GM12878 (cell line): ENCODE data around the gene TSPAN12. TPM values are rescaled to one million over a fixed set of nuclear protein-coding genes. Genes with fewer than 3 reads are reported as not detected.
A peak's percentile ranks its signal among the peaks of the same experiment; 100 is the strongest.

ENCODE experiments used
- CHD4 ChIP-seq: fragments of 200-600 bp; sonication (generic); IDR thresholded peaks from 2 replicates; pipeline ENCODE4 v1.6.1; 2016; ENCODE audit warnings: mild to moderate bottlenecking
- IKZF1 ChIP-seq: fragments of 450-650 bp; conservative IDR thresholded peaks from 2 replicates; pipeline ENCODE4 v1.6.1; 2017; ENCODE audit warnings: antibody characterized with exemption, mild to moderate bottlenecking
- MXI1 ChIP-seq: fragments of 150-350 bp; IDR thresholded peaks from 2 replicates; pipeline ENCODE4 v1.6.1; 2011; ENCODE audit warnings: low read depth, mild to moderate bottlenecking, inconsistent platforms, low read length, improper control_type of control experiment
- NBN ChIP-seq: fragments of 450-650 bp; IDR thresholded peaks from 2 replicates; pipeline ENCODE4 v1.6.1; 2016
- NRF1 ChIP-seq: conservative IDR thresholded peaks from 2 replicates; pipeline ENCODE4 v1.6.1; 2011; ENCODE audit warnings: mild to moderate bottlenecking, low read depth, low read length, improper control_type of control experiment
- PML ChIP-seq: IDR thresholded peaks from 2 replicates; pipeline ENCODE4 v1.6.1; 2012; ENCODE audit warnings: low read length, inconsistent platforms
- POLR2A ChIP-seq: IDR thresholded peaks from 2 replicates; pipeline ENCODE4 v1.6.1; 2011; ENCODE audit warnings: low read depth, mild to moderate bottlenecking, low read length
- POLR2AphosphoS2 ChIP-seq: IDR thresholded peaks from 2 replicates; pipeline ENCODE4 v1.6.1; 2011; ENCODE audit warnings: low read depth, mild to moderate bottlenecking, low read length, improper control_type of control experiment, moderate library complexity
- POU2F2 ChIP-seq: IDR thresholded peaks from 3 replicates; pipeline ENCODE4 v1.6.1; 2011; ENCODE audit warnings: low read depth, mild to moderate bottlenecking, low read length, borderline replicate concordance
- RUNX3 ChIP-seq: IDR thresholded peaks from 2 replicates; pipeline ENCODE4 v1.6.1; 2012; ENCODE audit warnings: low read length, inconsistent platforms
- SMARCA5 ChIP-seq: fragments of 450-650 bp; IDR thresholded peaks from 2 replicates; pipeline ENCODE4 v1.6.1; 2017; ENCODE audit warnings: mild to moderate bottlenecking
- SMC3 ChIP-seq: IDR thresholded peaks from 2 replicates; pipeline ENCODE4 v1.6.1; 2011; ENCODE audit warnings: low read length, improper control_type of control experiment, borderline replicate concordance
- SPI1 ChIP-seq: IDR thresholded peaks from 2 replicates; pipeline ENCODE4 v1.6.1; 2011; ENCODE audit warnings: low read depth, mild to moderate bottlenecking, low read length, moderate library complexity, borderline replicate concordance; ENCODE audit not compliant: insufficient read depth
- TARDBP ChIP-seq: IDR thresholded peaks from 2 replicates; pipeline ENCODE4 v1.6.1; 2016; ENCODE audit warnings: borderline replicate concordance
- TCF12 ChIP-seq: IDR thresholded peaks from 2 replicates; pipeline ENCODE4 v1.6.1; 2011; ENCODE audit warnings: low read depth, mild to moderate bottlenecking, low read length
- ZNF217 ChIP-seq: fragments of 450-650 bp; IDR thresholded peaks from 2 replicates; pipeline ENCODE4 v1.6.1; 2017; ENCODE audit warnings: antibody characterized with exemption, mild to moderate bottlenecking
- ZNF24 ChIP-seq: fragments of 450-650 bp; IDR thresholded peaks from 2 replicates; pipeline ENCODE4 v1.6.1; 2017; ENCODE audit warnings: antibody characterized with exemption, mild to moderate bottlenecking
- polyA plus RNA-seq, 11 experiments: library from polyadenylated mRNA; depleted of rRNA in 4 of 11; unstranded in 6 of 11; stranded (reverse) in 5 of 11; fragments of >200 nt; fragmentation: Nextera tagmentation in 4 of 11; fragmentation: Illumina TruSeq in 1 of 11; extraction: Ambion mirVana in 4 of 11; extraction: Trizol in 1 of 11; gene quantifications; 1 replicate in 1 of 11; 2 replicates in 10 of 11; pipeline versions ENCODE4 v1.2.1 to v1.2.3, GENCODE V29; 2011 to 2016; ENCODE audit warnings: inconsistent platforms in 2 of 11, missing spikeins in 2 of 11, low read depth in 1 of 11
- total RNA-seq, 4 experiments: library from RNA; depleted of rRNA in 3 of 4; stranded (reverse); fragments of >200 nt in 3 of 4; fragmentation: Illumina TruSeq in 1 of 4; extraction: Trizol in 1 of 4; gene quantifications; 2 replicates each; pipeline versions ENCODE4 v1.2.1 to v1.2.3, GENCODE V29; 2013 to 2021
- TF ChIP-seq, protein P1 (sequence below): fragments of 450-650 bp; conservative IDR thresholded peaks from 2 replicates; pipeline ENCODE4 v1.6.1; 2017; ENCODE audit warnings: mild to moderate bottlenecking, moderate library complexity
- TF ChIP-seq, protein P2 (sequence below): fragments of 450-650 bp; IDR thresholded peaks from 2 replicates; pipeline ENCODE4 v1.6.1; 2017; ENCODE audit warnings: low read depth, mild to moderate bottlenecking, moderate library complexity
- TF ChIP-seq, protein P3 (sequence below): IDR thresholded peaks from 2 replicates; pipeline ENCODE4 v1.6.1; 2012; ENCODE audit warnings: low read depth, low read length, improper control_type of control experiment
- TF ChIP-seq, protein P4 (sequence below): IDR thresholded peaks from 2 replicates; pipeline ENCODE4 v1.6.1; 2012; ENCODE audit warnings: improper control_type of control experiment, low read depth, low read length; ENCODE audit not compliant: insufficient replicate concordance

The TSPAN12 gene
- total and polyA plus RNA-seq, 10 of the 15 experiments (the other 5 are each of a cell fraction or from before 2014, with no cell fraction given): 0.67 to 110 (median 1.3) TPM

DNA sequence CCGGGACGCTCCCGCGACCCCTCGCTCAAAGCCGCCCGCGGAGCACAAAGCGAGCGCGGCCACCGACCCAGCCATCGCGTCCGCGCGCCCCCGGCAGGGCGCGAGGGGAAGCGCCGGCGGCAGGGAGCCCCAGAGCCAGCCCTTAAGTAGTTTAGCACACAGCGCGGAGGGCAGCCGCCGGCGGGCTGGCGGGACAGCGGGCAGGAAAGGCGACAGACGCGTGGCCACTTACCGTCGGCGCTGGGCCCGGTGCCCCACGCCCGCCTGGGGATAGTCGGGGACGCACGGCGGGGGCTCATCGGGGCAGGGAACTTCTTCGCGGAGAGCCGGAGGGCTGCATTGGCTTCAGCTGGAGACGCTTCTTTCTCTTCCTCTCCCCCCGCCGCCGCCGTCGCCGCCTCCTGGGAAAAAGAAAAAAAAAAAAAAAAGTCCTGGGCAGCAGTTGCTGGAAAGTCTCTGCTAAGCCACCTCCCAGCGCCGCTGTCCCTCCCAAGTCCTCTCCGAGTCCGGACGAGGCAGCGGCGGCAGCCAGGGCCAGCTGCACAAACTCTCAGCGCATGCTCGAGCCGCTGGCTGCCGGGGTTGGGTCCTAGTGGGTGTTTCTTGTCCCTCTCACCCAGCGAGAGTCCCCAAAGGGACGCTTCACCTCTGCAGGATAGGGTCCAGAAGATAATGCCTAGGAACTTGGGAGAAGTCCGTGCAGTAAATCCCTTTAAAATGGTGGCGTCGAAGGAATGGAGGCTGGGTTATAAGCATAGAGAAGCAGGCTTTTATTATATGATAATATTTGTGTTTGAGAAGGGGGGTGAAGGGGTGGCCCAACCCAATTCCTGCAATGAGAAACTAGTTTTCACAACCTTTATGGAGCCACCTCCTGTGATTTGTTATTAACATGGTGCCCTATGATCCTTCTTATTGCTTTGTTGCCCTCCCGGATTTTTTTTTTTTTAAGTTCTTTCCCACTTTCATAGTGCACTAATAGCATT, at the start of gene TSPAN12 (continued):
- TF ChIP-seq, protein P1, sequence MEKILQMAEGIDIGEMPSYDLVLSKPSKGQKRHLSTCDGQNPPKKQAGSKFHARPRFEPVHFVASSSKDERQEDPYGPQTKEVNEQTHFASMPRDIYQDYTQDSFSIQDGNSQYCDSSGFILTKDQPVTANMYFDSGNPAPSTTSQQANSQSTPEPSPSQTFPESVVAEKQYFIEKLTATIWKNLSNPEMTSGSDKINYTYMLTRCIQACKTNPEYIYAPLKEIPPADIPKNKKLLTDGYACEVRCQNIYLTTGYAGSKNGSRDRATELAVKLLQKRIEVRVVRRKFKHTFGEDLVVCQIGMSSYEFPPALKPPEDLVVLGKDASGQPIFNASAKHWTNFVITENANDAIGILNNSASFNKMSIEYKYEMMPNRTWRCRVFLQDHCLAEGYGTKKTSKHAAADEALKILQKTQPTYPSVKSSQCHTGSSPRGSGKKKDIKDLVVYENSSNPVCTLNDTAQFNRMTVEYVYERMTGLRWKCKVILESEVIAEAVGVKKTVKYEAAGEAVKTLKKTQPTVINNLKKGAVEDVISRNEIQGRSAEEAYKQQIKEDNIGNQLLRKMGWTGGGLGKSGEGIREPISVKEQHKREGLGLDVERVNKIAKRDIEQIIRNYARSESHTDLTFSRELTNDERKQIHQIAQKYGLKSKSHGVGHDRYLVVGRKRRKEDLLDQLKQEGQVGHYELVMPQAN: peak; percentile 21; the same call in 1 of the 2 replicates
- TF ChIP-seq, protein P2, sequence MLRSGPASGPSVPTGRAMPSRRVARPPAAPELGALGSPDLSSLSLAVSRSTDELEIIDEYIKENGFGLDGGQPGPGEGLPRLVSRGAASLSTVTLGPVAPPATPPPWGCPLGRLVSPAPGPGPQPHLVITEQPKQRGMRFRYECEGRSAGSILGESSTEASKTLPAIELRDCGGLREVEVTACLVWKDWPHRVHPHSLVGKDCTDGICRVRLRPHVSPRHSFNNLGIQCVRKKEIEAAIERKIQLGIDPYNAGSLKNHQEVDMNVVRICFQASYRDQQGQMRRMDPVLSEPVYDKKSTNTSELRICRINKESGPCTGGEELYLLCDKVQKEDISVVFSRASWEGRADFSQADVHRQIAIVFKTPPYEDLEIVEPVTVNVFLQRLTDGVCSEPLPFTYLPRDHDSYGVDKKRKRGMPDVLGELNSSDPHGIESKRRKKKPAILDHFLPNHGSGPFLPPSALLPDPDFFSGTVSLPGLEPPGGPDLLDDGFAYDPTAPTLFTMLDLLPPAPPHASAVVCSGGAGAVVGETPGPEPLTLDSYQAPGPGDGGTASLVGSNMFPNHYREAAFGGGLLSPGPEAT: peak; percentile 84
- TF ChIP-seq, protein P3, sequence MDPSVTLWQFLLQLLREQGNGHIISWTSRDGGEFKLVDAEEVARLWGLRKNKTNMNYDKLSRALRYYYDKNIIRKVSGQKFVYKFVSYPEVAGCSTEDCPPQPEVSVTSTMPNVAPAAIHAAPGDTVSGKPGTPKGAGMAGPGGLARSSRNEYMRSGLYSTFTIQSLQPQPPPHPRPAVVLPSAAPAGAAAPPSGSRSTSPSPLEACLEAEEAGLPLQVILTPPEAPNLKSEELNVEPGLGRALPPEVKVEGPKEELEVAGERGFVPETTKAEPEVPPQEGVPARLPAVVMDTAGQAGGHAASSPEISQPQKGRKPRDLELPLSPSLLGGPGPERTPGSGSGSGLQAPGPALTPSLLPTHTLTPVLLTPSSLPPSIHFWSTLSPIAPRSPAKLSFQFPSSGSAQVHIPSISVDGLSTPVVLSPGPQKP: no peak
- no peak for TF ChIP-seq TARDBP
- TF ChIP-seq, protein P4, sequence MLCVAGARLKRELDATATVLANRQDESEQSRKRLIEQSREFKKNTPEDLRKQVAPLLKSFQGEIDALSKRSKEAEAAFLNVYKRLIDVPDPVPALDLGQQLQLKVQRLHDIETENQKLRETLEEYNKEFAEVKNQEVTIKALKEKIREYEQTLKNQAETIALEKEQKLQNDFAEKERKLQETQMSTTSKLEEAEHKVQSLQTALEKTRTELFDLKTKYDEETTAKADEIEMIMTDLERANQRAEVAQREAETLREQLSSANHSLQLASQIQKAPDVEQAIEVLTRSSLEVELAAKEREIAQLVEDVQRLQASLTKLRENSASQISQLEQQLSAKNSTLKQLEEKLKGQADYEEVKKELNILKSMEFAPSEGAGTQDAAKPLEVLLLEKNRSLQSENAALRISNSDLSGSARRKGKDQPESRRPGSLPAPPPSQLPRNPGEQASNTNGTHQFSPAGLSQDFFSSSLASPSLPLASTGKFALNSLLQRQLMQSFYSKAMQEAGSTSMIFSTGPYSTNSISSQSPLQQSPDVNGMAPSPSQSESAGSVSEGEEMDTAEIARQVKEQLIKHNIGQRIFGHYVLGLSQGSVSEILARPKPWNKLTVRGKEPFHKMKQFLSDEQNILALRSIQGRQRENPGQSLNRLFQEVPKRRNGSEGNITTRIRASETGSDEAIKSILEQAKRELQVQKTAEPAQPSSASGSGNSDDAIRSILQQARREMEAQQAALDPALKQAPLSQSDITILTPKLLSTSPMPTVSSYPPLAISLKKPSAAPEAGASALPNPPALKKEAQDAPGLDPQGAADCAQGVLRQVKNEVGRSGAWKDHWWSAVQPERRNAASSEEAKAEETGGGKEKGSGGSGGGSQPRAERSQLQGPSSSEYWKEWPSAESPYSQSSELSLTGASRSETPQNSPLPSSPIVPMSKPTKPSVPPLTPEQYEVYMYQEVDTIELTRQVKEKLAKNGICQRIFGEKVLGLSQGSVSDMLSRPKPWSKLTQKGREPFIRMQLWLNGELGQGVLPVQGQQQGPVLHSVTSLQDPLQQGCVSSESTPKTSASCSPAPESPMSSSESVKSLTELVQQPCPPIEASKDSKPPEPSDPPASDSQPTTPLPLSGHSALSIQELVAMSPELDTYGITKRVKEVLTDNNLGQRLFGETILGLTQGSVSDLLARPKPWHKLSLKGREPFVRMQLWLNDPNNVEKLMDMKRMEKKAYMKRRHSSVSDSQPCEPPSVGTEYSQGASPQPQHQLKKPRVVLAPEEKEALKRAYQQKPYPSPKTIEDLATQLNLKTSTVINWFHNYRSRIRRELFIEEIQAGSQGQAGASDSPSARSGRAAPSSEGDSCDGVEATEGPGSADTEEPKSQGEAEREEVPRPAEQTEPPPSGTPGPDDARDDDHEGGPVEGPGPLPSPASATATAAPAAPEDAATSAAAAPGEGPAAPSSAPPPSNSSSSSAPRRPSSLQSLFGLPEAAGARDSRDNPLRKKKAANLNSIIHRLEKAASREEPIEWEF: no peak
- TF ChIP-seq NBN: peak; percentile 73; the same call in 1 of the 2 replicates
- TF ChIP-seq PML: no peak
- TF ChIP-seq IKZF1: peak; percentile 15
- TF ChIP-seq NRF1: peak; percentile 78
- TF ChIP-seq MXI1: no peak; the same call in 1 of the 2 replicates
- TF ChIP-seq SMARCA5: peak; percentile 95
- TF ChIP-seq POLR2A: peak; percentile 66
- no peak for TF ChIP-seq CHD4
- peak; percentile 73; the same call in 1 of the 2 replicates for TF ChIP-seq POLR2AphosphoS2
- TF ChIP-seq ZNF217: no peak
- no peak for TF ChIP-seq RUNX3
- peak; percentile 48; the same call in 1 of the 2 replicates for TF ChIP-seq SMC3
- TF ChIP-seq ZNF24: 0 out of 2 replicates have a peak, but pooled peaks have one; percentile 24
- TF ChIP-seq TCF12: peak; percentile 42; the same call in 1 of the 2 replicates
- peak; percentile 11; the same call in 1 of the 3 replicates for TF ChIP-seq POU2F2
- no peak for TF ChIP-seq SPI1
